Activated CD8-positive, alpha-beta T cell treated with anti-CD3 and anti-CD28 coated beads for 36 hours (primary cell): ENCODE data around the gene CPD. TPM values are rescaled to one million over a fixed set of nuclear protein-coding genes. Genes with fewer than 3 reads are reported as not detected.

Experiments used
- ATAC-seq: fragments of 200-7000 bp; cut with Tn5 transposase; one replicate; pipeline ENCODE4 v1.10.0; 2021; ENCODE audit warnings: mild to moderate bottlenecking, moderate library complexity
- CTCF ChIA-PET: fragments of 350-600 bp; sonication (Branson Sonifier 250); formaldehyde crosslinking; loops from one replicate; lab custom pipeline; 2021; ENCODE audit warnings: antibody characterized with exemption; lab: Charles Lee
- POLR2A ChIA-PET: fragments of 350-600 bp; sonication (Branson Sonifier 250); formaldehyde crosslinking; loops from one replicate; lab custom pipeline; 2021; ENCODE audit warnings: antibody characterized with exemption; lab: Charles Lee
- DNase-seq: peaks from one replicate; pipeline ENCODE4 v3.0.0-alpha.2; 2020
- H3K27ac Mint-ChIP-seq: one replicate; pipeline ENCODE4 v1.8.0; 2021; ENCODE audit warnings: mild to moderate bottlenecking, mixed read lengths
- H3K27me3 Mint-ChIP-seq: one replicate; pipeline ENCODE4 v1.8.0; 2021; ENCODE audit warnings: mixed read lengths
- H3K36me3 Mint-ChIP-seq: one replicate; pipeline ENCODE4 v1.8.0; 2021; ENCODE audit warnings: low read depth, mixed read lengths
- H3K4me1 Mint-ChIP-seq: one replicate; pipeline ENCODE4 v1.8.0; 2021; ENCODE audit warnings: low read depth, mixed read lengths
- H3K4me3 Mint-ChIP-seq: one replicate; pipeline ENCODE4 v1.8.0; 2021; ENCODE audit warnings: mild to moderate bottlenecking, moderate library complexity, mixed read lengths
- H3K9me3 Mint-ChIP-seq: one replicate; pipeline ENCODE4 v1.8.0; 2021; ENCODE audit warnings: mixed read lengths
- CTCF ChIP-seq: fragments of 200-600 bp; IDR thresholded peaks from one replicate; pipeline ENCODE4 v1.8.0; 2022; ENCODE audit warnings: antibody characterized with exemption, mild to moderate bottlenecking
- intact Hi-C: fragments of 100-400 bp; cut with micrococcal nuclease; formaldehyde crosslinking; loops from one replicate; pipeline ENCODE4 v1.10.0; 2022
- total RNA-seq, 2 experiments: library from RNA; stranded (reverse); gene quantifications; one replicate each; pipeline ENCODE4 v1.2.3, GENCODE V29; 2021

Gene CPD
- total RNA-seq, 2 experiments from 2014 or later: 25.9 to 26.8 TPM

GRCh38 chr17:30517786-30518185 lies 139.1 kb downstream of the CPD start:
- no peak for DNase-seq
- H3K27me3 Mint-ChIP-seq: no peaks in the 10 kb centered on the region
- CTCF ChIA-PET: interaction anchor here (1.3 kb wide), 1 partner anchor 15 kb away, joined by 4 read pairs; no protein-coding TSS in a partner anchor
- no peak overlapping the region for H3K4me3 Mint-ChIP-seq
- TF ChIP-seq CTCF: no peak
- POLR2A ChIA-PET: interaction anchor here (0.6 kb wide), 1 partner anchor 24 kb away, joined by 4 read pairs; no protein-coding TSS in a partner anchor
- peak overlapping the region; percentile 28 for H3K27ac Mint-ChIP-seq
- H3K36me3 Mint-ChIP-seq: peaks cover 35% of the 10 kb centered on the region
- H3K4me1 Mint-ChIP-seq: peaks cover 18% of the 10 kb centered on the region
- intact Hi-C loops: no loop called here
- ATAC-seq: no peak
- no peaks in the 10 kb centered on the region for H3K9me3 Mint-ChIP-seq

GRCh38 chr17:30519166-30519565 lies 140.4 kb downstream of the CPD start:
- ChIA-PET POLR2A (no interaction called here), CTCF (interaction anchor here (0.9 to 1.6 kb wide), 2 partner anchors 9 to 43 kb away, joined by 4 read pairs; partner anchors contain the start of gene GOSR1)
- H3K36me3 Mint-ChIP-seq: peaks cover 39% of the 10 kb centered on the region
- intact Hi-C loops: no loop called here
- no peak overlapping the region for H3K4me3 Mint-ChIP-seq
- peaks cover 16% of the 10 kb centered on the region for H3K4me1 Mint-ChIP-seq
- H3K27ac Mint-ChIP-seq: no peak overlapping the region
- ATAC-seq (no peak), DNase-seq (no peak)
- H3K27me3 Mint-ChIP-seq: no peaks in the 10 kb centered on the region
- TF ChIP-seq CTCF: no peak
- no peaks in the 10 kb centered on the region for H3K9me3 Mint-ChIP-seq

Other genes with a start within 250 kb of the CPD start
- not detected for gene SLC6A4, start 143.2 kb upstream of the CPD start, total RNA-seq
- gene BLMH, start 87.0 kb upstream of the CPD start, total RNA-seq: 10 to 100 TPM; 75.9 to 78.6 TPM
- not detected for gene TMIGD1, start 44.9 kb upstream of the CPD start, total RNA-seq
- gene GOSR1, start 98.5 kb downstream of the CPD start, total RNA-seq: 10 to 100 TPM; 37.1 to 38.8 TPM